Stimulated activated CD4-positive, alpha-beta T cell treated with anti-CD3 and anti-CD28 coated beads, Interleukin-2, amount 100 ng/mL, for 48 hours (primary cell): ENCODE data around the gene HIVEP3.

Experiments used
- DNase-seq, 2 donors: peaks; one replicate each; pipeline ENCODE4 v3.0.0-alpha.2; 2020

Gene HIVEP3

DNA sequence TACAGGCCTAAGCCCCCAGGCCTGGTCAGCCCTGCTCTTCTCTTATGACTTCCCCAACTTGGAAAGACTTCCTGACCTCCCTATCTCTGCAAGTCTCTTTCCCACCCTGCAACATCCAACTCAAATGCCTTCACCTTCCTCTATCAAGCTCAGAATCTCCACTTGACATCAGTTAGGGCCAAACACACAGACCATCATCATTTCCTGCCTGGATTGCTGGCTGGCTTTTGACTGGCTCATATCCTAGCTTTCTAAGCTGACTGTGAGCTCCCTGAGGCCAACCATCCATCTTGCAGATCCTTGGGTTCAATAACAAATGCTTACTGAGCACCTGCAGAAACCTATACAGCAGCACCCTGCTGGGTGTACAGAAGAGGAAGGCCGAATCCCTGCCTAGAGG lies 296.9 kb downstream of the HIVEP3 start:
- DNase-seq: no peak

DNA sequence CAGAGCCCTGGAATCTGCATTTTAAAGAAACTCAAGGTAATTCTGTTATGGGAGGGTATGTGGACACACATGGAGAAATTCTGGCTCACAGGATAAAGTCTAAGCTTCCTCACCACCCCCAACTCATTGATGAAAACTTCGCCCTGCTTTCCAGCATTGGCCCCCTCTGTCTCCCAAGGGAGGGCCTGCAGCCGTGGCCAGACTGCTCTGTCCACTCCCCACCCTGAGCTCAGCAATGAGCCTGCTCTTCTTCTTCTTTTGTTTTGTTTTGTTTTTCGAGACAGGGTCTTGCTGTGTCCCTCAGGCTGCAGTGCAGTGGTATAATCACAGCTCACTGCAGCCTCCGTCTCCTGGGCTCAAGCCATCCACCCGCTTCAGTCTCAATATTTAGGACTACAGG lies 297.5 kb downstream of the HIVEP3 start:
- no peak for DNase-seq

DNA sequence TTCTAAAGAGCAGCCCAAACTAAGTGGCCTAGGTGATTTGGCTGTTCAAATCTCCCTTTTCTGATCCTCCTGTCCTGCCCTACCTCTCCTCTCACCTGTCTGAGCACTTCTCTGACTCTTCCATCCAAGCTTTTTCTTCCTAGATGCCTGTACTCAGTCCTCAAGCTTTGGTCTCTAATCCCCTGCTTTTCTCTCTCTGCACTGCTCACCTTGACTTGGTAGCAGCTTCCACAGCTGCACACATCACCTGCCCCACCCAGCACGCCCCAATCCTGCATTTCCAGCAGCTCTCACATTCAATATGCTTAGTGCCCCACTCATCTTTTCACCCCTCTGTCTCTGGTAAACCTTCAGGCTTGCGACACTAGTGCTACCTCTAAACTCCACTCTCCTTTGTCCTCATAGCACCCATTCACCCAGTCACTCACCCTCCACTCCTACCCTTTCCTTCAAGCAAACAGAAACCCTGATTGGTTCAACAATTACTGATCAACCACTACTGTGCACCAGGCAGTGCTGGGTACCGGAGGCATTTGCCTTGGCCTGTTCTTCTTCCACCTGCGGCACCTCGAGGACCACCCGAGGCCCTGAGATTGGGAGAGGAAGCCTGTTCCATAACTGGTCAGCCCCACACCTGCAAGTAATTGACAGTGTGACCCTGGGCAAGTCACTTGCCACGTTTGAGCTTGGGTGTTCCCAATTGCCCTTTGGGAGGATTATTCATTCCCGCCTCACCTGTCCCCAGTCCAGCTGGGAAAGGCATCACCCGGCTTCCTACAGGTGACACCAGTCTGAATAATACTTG lies 298.2 kb downstream of the HIVEP3 start:
- no peak for DNase-seq

DNA sequence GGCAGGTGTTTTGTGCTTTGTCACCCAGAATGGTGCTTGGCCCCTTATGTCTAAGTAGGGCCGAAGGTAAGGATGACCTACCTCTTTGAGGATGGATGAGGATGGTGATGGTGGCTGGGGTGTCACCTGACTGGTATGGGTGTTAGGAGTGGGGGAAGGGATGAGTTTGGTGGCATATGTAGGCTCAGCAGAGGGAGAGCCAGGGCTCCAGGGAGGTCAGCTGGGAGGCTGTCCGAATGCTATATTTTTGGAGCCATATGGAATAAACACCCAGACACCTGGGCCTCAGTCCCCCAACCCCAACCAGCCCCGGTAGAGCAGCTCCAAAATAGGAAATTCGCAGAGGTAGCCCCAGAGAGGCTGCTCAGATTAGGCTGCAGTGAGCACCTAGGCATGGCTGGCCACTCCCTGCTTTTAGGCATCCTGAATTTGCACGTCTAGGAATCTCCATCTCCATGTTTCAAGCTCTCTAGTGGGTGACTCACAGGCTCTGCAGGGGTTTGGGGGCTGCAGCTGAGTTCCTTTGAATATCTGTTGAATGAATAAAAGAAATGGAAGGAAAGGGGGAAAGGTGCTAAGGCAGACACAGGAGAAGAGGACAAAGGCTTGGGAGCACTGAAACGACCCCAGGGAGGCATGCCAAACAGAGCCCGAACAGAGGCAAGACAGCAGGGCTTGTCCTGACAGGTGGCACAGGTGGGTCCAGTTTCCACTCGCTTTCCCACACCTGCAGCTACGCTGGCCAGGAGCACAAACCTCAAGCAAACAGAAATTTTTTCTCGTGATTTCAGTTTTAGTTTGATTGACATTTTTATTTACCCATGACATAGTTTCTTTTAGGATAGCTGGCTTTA lies 299.0 kb downstream of the HIVEP3 start:
- no peak for DNase-seq

DNA sequence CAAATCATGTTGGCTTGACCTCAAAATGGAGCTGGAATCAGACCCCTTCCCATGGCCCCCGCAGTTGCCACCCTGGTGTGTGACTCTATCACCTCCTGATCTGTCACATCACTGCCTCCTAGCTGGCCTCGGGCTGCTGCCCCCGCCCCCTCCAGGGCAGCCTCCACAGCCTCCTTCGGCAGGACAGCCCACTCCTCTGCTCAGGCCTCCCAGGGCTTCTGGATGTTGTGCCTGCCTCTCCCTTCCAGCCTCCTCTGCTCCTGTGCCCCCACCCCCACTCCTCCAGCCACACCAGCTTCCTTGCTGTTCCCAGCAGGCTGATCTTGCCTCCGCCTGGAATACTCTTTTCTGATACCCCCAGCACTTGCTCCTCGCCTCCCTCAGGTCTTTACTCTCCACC lies 299.9 kb downstream of the HIVEP3 start:
- DNase-seq: no peak

DNA sequence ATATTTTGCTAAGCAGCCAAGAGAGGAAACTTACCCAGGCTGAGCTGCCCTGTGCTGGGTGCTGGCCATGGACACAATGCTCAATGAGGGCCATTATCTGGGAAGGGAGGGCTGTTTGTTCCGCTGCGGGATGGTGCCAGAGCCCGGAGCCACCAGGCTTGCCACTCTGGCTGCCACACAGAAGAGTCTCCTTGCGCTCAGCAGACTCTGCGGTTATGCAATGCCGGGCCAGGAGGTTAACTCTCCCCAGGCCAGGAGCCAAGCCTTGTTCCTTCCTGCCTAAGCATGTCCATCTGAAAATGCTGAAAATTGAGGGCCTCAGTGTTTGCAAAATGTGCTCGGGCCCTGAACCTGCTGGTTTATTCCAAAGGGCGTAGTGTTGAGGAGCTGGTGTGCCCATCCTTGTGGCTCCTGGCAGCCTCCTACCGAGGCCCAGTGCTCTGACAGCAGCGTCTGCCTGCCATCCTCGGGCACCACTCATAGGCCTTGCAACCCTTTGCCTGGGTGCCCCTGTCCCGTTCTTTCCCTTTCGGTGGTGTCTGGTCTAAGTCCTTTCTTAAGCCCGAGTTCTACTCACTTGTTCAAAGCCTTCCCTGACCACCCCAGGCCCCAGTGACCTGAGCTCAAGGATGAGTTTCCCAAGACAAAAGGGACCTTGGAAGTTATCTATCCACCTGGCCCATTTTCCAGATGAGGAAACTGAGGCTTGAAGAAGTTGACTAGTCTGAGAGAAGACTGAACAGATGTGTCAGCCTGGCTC lies 300.5 kb downstream of the HIVEP3 start:
- DNase-seq: no peak

DNA sequence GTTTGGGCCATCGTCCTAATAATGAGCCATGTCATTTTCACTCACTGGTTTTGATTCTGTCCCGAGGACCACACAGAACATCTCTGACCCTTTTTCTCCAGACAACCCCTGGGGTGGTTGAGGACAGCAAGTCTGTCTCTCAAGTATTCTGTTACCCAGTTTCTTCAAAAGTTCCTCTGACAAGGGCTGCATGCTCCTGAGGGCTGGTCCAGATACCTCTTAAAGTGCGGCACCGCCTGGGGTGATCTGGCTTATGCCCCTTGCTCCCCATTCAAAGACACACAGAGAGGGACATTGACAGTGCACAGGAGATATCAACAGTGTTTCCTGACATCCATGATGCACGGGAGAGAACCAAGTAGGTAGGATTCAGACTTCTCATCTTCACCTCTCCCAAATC lies 301.4 kb downstream of the HIVEP3 start:
- DNase-seq: no peak

DNA sequence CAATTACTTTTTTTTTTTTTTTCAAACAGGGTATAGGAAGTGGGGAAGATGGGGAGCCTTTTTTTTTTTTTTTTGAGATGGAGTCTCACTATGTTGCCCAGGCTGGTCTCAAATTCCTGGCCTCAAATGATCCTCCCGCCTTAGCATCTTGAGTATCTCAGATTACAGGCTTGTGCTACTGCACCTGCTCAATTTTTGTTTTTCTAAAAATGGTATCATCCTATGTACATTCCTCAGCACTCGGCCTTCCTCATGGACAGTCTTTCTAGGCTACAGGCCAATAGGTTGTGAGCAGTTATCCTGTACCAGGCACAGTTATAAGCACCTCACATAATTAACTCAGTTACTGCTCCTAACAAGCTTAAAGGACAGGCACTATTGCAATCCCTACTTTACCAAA lies 302.2 kb downstream of the HIVEP3 start:
- DNase-seq: no peak

DNA sequence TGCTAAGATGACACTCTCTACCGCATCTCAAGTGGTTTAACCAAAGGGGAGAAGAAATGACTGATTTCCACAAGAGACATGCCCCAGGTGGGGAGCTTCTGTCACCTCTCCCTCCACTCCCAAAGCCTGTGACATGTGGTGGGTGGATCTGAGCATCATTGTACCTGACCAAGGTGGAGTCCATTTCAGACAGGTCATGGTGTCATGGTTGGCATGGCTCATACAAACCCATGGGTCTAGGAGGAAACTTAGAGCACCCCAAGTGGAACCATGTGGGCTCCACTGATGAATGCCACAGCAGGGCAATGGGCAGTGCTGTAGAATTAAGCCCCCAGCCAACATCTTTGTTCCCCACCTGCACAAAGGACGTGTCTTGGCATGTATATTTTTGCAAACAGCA lies 302.7 kb downstream of the HIVEP3 start:
- no peak for DNase-seq

DNA sequence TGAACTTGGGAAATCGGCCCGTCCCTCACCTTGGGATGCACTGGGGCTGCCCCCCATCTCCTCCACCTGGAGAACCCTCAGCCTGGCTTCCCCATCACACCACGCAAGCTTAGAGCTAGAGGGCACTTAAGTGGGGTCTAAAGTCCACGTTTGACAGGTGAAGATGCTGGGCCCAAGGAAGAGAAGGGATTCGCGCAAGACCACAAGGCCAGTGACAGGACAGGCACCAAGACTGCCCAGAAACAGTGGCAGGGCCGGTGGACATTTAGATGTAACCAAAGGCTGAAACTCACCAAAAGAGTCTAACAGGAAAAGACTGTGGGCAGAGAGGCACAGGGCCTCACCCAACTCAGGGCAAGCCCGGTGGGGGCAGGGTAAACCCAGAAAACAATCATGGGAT lies 303.4 kb downstream of the HIVEP3 start:
- DNase-seq: no peak

DNA sequence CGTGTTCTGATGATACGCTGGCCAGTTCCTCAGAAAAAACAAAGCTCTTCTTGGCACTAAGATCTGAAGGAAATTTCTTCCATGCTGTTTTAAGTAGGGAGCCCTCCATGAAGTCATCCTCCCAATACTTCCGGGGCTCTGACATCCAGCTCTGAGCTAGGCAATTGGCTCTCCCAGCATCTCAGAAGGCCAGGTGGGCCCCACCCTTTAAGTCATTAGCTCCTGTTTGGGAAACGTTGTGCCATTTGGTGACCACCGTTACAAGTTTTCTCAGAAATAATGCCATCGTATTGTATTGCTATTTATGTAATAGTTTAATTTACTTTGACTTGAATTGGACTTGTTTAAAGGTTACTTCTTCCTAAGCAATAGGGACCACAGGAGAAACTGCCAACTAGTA lies 303.9 kb downstream of the HIVEP3 start:
- no peak for DNase-seq

DNA sequence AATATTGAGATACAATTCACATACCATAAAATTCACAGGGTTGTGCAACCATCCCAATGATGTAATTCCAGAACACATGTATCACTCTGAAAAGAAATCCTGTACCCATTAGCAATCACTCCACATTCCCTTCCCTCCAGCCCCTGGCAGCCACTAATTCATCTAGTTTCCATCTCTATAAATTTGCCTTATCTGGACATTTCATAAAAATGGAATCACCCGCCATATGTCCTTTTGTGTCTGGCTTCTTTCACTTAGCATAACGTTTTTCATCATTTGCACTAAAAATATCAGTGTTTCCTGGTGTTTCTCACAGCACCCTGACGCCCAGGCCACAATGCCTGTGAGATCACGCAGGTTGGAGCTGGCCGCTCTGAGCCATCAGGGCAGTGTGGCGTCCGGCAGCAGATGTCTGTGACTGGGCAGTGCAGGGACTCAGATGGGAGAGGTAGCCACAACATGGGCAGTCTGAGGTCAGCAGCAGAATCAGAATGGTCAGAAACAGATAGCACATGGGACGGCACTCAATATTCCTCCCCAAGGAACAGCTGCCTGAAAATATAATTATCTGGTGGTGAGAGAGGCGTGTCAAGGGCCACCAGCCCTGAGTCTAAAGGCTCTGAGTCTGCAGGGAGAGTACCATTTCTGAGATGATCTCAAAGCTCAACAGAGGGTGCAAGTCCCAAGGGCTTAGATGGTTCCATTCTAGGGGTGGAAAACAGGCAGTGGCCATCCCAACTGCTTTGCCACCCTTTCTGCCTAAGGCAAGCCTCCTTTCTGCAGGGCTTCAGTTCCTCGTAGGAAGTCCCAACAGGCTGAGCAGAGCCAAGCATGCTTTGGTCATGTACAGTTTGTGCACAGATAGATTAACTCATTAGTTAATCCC lies 304.8 kb downstream of the HIVEP3 start:
- no peak for DNase-seq

DNA sequence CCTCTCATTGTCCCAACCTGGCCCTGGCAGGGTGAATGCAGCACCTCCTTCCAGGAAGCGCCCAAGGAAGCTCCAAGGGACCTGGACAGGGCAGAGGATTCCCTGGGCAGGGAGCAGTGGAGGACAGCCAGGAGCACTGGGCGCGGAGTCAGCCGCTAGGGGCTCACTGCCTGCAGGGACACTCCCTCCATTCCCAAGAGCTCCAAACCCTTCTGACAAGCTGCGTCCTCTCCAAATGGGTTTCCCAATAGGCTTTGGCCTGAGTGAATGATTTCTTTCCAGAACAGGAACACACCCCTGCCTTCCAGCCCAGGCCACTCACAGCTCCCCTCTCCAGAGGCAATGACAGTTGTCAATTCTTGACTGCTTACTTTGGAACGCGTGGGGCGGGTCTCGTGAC lies 305.8 kb downstream of the HIVEP3 start:
- no peak for DNase-seq

DNA sequence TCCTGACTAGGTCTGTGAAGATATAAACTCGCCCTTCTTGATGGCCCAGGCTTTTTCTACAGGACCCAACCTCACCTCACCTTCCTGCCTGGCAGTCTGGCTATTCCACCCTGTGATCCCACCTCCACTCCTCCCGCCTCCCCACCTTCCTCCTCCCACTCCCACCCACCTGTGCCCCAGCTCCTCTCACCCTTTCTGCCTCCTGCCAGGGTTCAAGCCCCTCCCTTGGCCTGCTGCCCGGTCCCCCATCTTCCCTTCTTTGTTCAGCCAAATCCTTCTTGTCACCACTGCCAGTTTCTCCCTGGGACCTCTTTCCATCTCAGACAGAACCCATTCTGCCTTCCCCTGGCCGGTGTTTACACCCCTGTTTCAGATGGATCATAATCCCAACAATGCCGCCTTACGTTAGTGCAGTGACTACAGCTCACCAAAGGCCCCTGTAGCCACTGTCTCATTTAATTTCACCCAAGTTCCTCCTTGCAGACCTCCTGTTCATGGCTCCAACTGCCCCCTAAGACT lies 306.7 kb downstream of the HIVEP3 start:
- DNase-seq: no peak

DNA sequence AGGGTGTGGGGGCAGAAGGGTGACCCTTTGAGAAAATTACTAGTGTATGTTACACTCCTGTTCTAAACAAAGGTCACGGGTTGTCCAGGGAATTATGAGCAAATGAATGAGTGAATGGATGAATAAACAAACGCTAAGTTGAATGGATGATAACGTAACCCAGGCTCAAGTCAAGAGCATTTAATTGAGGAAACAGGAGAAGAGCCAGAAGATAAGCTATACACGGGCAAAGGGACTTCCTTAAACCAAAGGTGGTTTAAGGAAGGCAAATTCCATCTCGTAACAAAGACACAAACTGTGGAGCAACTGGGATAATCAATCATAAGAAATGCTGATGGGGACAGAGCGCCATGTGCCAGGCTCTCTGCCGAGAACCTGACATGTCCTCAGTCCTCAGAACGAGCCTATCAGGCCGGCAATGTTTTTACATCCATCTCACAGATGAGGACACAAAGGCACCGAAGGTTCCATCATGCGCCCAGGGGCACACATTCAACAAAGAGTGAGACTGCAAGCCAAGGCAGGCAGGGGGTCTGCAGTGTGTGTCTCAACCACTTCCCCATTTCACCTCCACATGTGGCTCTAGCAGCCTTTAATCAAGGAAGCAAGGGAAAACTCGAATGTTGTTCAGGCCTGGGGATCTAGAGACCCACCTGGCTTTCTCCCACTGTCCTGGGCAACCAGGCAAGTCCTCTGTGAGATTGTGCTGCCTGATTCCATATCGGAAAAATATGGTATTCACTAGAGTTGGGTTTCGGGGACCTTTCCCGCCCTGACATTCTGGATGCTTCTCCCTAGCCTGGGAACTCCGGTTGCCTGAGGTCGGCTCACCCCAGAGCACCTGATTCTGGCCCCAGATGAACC lies 307.4 kb downstream of the HIVEP3 start:
- DNase-seq: no peak

DNA sequence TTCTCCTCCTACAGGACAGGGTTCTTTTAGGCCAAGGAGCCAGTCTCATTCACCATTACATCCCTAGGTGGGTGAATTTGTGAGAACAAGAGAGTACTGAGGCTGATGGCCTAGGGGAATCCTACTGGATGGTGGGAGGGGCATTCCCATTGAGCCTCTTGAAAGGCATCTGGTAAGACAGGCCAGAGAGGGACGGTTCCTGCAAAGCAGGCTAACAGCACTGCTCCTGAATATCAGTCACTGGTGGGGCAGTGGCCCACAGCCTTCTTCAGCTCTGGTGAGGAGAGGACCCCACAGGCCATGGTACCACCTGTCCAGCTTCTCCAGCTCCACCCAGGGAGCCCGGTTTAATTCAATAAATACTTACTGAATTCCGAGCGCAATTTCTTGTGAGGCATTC lies 308.4 kb downstream of the HIVEP3 start:
- no peak for DNase-seq

DNA sequence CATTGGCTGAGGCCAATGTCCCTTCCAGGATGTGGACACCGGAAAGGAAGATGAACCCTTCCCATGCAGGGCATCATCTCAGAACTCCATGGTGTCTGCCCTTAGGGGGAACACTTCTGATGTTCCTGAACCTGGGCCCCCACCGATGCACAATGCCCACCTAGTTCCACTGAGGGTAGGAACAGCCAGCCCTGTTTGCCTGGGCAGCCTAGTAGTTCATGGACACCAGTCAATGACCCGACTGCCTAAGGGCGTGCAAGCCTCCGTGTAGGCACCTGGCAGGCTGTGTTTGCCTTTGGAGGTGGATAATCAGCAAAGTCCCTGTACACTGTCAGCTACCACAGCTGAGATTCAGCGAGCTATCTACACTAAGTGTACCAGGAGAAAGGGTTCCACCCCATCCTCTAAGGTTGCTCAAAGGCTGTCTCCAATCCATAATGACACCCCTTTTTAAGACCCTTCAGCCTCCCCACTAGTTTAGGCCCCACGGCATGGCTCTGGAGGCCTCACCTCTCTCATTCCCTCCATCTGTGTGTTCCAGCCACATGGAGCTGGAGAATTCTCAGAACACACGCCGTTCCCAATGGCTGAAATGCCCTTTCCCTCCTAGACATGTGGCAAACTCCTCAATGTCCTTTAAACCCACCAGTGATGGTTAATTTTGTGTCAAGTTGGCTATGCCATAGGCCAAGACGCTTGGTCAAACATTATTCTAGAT lies 309.4 kb downstream of the HIVEP3 start:
- DNase-seq: no peak

DNA sequence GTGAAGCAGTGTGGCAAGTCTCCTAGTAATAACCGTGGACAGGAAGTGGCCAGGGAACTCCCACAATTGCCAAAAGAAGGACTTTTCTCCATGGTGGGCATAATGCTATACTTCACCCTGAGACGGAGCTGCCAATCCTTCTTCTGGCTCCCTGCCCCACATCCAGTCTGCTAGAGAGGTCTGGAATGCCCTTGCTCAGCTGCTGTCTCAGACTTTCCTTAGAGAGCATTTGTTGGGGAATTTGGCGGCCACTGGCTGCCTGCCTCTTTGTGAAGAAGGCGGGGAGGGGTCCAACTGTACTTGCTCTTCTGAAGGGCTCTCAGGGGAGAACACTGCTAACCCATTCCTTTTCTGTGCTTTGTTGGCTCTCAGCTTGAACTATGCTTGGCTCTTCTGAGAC lies 310.5 kb downstream of the HIVEP3 start:
- DNase-seq: no peak

DNA sequence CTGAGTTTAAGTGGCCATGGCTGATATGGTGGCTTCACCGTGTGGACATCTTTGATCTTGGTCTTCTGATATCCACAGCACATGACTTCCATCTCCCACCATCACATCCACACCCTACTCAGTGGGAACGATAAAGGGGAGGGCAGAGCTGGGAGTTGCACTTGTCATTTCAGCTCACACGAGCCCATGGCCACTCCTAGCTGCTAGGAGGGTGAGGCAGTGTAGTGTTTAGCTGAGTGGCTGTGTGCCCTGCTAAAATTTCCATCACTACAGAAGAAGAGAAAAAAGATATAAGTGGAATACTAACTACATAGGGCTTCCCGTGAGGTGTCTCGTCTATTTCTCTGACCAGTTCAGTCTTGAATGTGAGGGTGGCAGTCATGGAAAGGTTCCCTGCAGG lies 310.9 kb downstream of the HIVEP3 start:
- no peak for DNase-seq

DNA sequence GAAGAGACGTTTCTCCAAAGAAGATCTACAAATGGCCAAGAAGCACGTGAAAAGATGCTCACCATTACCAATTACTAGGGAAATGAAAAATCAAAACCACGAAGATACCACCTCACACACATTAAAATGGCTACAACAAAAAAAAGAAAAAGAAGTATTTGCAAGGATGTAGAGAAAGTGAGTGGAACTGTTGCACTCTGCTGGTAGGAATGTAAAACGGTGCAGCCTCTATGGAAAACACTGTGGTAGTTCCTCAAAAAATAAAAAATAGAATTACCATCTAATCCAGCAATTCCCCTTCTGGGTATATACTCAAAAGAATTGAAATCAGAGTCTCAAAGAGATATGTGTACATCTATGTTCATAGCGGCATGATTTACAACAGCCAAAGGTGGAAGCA lies 318.8 kb downstream of the HIVEP3 start:
- no peak for DNase-seq

DNA sequence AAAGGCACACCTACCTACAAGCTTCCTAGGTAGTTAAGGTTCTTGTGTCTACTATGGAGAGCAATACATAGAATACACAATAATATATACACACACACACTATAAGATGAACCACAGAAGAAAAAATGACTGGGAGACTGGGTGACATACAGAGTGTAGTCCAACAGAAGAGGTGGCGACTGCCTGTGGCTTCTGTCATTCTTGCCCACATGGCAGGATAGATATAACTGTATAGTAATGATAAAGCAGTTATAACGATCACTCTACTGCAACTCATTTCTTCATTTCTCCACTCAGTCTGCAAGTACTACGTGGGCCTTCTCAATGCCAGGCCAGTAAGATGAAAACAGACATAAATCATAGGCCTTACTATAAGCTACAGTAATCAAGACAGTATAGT lies 320.4 kb downstream of the HIVEP3 start:
- no peak for DNase-seq
